Kidney (tissue), 14 donors: ENCODE measurements around the gene DENND4A. TPM values are rescaled to one million over a fixed set of nuclear protein-coding genes. Genes with fewer than 3 reads are reported as not detected.
A peak's percentile ranks its signal among the peaks of the same experiment; 100 is the strongest.

Experiments used
- DNase-seq, 5 donors: peaks; one replicate each; pipeline ENCODE4 v3.0.0-alpha.2; 2013 to 2020
- FAIRE-seq: peaks from 2 replicates; lab custom pipeline; 2012; peaks lifted over from hg19 to GRCh38; lab: Jason Lieb, UNC
- H3K27ac ChIP-seq, 2 donors: one replicate each; pipeline ENCODE4 v1.7.0; 2013; ENCODE audit warnings: low read depth in 2 of 2, low read length in 2 of 2, inconsistent platforms in 1 of 2
- H3K27me3 ChIP-seq: one replicate; pipeline ENCODE4 v1.7.1; 2013; ENCODE audit warnings: low read length, inconsistent platforms; ENCODE audit not compliant: control insufficient read depth, insufficient read depth
- H3K36me3 ChIP-seq, 3 donors: one replicate each; pipeline versions ENCODE4 v1.7.0 to v1.7.1; 2013; ENCODE audit warnings: low read length in 3 of 3, control low read depth in 1 of 3, inconsistent platforms in 1 of 3; ENCODE audit not compliant: insufficient read depth in 3 of 3, control insufficient read depth in 2 of 3
- H3K4me1 ChIP-seq, 3 donors: one replicate each; pipeline versions ENCODE4 v1.7.0 to v1.7.1; 2013; ENCODE audit warnings: low read length in 3 of 3, inconsistent platforms in 1 of 3, low read depth in 1 of 3; ENCODE audit not compliant: control insufficient read depth in 2 of 3, insufficient read depth in 2 of 3
- H3K4me3 ChIP-seq, 3 donors: one replicate each; pipeline versions ENCODE4 v1.7.0 to v1.8.1; 2013; ENCODE audit warnings: low read length in 3 of 3, control low read depth in 1 of 3, inconsistent platforms in 1 of 3
- H3K9ac ChIP-seq, 3 donors: one replicate each; pipeline versions ENCODE4 v1.7.0 to v1.7.1; 2013; ENCODE audit warnings: low read length in 3 of 3, control low read depth in 1 of 3, inconsistent platforms in 1 of 3
- H3K9me3 ChIP-seq, 3 donors: one replicate each; pipeline versions ENCODE4 v1.7.0 to v1.7.1; 2013; ENCODE audit warnings: low read length in 3 of 3, control low read depth in 1 of 3, inconsistent platforms in 1 of 3; ENCODE audit not compliant: control insufficient read depth in 2 of 3, insufficient read depth in 1 of 3
- intact Hi-C: fragments of 100-400 bp; cut with DNase I; formaldehyde crosslinking; loops from one replicate; pipeline ENCODE4 v1.11.1; 2022
- polyA plus RNA-seq: library from polyadenylated mRNA; stranded (reverse); fragments of 350-450 nt; fragmentation: Illumina TruSeq; extraction: RNeasy Lipid Tissue Mini Kit (QIAGEN cat#74804); gene quantifications from one replicate; pipeline ENCODE4 v1.2.3, GENCODE V29; 2014; ENCODE audit warnings: low read depth, low replicate concordance; ENCODE audit not compliant: insufficient read depth
- total RNA-seq: library from RNA; stranded (reverse); fragmentation: NEBNext Ultra II Directional; extraction: Animal tissue kit (Norgen Biotek cat#: 25700); gene quantifications from one replicate; pipeline ENCODE4 v1.2.1, GENCODE V29; 2021
- TF ChIP-seq, protein P1 (sequence below): IDR thresholded peaks from 3 replicates; pipeline ENCODE4 v1.5.1; 2012; ENCODE audit warnings: mild to moderate bottlenecking, moderate library complexity, borderline replicate concordance; ENCODE audit not compliant: insufficient read depth; ENCODE audit errors: extremely low read depth
- donor health status: control.
- donor health status: control.
- donor health status: control.
- donor health status: control.
- donor health status: control.
- donor health status: DM: yes; HTN: yes; CAD: no.
- donor health status: Normal renal cell carcinoma (clear cell type).

The DENND4A gene
- total and polyA plus RNA-seq, 2 donors from 2014 or later: 8.6 to 35.9 TPM

DNA sequence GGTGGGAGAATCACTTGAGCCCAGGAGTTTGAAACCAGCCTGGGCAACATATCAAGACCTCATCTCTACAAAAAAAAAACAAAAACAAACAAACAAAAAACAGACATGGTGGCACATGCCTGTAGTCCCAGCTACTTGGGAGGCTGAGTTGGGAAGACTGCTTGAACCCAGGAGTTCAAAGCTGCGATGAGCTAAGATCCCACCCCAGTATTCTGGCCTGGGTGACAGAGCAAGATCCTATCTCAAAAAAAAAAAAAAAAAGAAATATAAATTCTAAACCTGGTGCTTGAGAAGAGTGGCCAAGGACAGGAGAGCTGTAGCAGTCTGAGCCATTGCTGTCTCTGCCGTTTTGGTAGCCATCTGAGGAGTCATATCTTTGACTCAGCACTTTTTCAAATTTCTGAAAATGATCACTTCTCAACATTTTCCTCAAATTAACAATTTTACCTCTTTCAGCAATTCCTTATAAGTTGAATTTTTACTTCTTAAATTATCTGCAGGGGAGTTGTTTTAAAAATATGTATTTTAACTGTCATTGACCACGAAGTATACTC, 3.6 kb upstream of the DENND4A start:
- intact Hi-C loops: no loop called here
- DNase-seq: no peak
- TF ChIP-seq, protein P1, sequence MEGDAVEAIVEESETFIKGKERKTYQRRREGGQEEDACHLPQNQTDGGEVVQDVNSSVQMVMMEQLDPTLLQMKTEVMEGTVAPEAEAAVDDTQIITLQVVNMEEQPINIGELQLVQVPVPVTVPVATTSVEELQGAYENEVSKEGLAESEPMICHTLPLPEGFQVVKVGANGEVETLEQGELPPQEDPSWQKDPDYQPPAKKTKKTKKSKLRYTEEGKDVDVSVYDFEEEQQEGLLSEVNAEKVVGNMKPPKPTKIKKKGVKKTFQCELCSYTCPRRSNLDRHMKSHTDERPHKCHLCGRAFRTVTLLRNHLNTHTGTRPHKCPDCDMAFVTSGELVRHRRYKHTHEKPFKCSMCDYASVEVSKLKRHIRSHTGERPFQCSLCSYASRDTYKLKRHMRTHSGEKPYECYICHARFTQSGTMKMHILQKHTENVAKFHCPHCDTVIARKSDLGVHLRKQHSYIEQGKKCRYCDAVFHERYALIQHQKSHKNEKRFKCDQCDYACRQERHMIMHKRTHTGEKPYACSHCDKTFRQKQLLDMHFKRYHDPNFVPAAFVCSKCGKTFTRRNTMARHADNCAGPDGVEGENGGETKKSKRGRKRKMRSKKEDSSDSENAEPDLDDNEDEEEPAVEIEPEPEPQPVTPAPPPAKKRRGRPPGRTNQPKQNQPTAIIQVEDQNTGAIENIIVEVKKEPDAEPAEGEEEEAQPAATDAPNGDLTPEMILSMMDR: no peak
- FAIRE-seq: no peak
- Histone ChIP-seq H3K27me3 (no peaks in the 10 kb centered on the region), H3K9ac (no peak overlapping the region), H3K27ac (no peak overlapping the region), H3K9me3 (no peaks in the 10 kb centered on the region), H3K4me3 (no peak overlapping the region), H3K36me3 (no peaks in the 10 kb centered on the region), H3K4me1 (peaks cover 0 to 3% (median 1%) of the 10 kb centered on the region in 3 donors)

DNA sequence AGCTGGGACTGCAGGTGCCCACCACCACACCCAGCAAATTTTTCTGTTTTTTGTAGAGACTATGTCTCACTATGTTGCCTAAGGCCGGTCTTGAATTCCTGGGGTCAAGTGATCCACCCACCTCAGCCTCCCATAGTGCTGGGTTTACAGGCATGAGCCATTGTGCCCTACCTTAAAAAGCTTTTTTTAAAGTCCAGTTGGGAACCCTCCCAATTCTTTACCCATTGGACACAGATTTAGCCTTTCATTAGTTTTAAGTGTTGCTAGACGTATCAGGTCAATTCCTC, 1.7 kb upstream of the DENND4A start:
- no peak for DNase-seq
- H3K4me1 ChIP-seq: peaks cover 0 to 5% (median 3%) of the 10 kb centered on the region in 3 donors
- no peak overlapping the region for H3K4me3 ChIP-seq
- H3K27ac ChIP-seq: no peak overlapping the region
- intact Hi-C loops: no loop called here
- FAIRE-seq: no peak
- no peak overlapping the region for H3K9ac ChIP-seq
- no peaks in the 10 kb centered on the region for H3K9me3 ChIP-seq
- H3K36me3 ChIP-seq: no peaks in the 10 kb centered on the region
- TF ChIP-seq, protein P1: no peak
- H3K27me3 ChIP-seq: no peaks in the 10 kb centered on the region

DNA sequence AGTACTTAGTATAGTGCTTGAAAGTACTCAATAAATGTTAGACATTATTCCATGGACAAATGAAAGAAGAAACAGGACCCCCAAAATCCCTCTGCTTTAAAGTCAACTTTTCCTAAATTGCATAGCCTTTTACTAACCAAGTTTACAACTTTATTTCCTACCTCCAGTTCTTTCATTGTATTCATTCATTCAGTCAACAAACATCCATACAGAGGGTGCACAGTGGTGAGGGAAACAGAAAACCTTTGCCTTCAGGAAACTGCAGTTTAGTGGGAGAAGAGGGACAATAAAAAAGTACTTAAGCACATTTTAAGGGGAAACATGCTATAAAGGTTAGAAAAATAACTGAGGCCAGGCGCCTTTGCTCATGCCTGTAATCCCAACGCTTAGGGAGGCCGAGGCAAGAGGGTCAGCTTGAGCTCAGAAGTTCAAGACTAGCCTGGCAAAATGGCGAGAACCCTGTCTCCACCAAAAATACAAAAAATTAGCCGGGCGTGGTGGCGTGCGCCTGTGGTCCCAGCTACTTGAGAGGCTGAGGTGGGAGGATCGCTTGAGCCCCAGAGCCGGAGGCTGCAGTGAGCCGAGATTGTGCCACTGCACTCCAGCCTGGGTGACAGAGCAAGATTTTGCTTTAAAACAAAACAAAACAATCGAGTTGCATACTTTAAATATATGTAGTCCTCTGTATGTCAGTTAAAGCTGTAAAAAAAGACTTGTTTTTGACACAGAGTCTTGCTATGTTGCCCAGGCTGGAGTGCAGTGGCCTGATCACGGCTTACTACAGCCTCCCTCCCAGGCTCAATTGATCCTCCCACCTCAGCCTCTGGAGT, 1.1 kb upstream of the DENND4A start:
- Histone ChIP-seq H3K4me3 (peak overlapping the region; percentile 95 to 97 (median 96)), H3K36me3 (no peaks in the 10 kb centered on the region), H3K9ac (peak overlapping the region; percentile 84 to 98 (median 98)), H3K9me3 (no peaks in the 10 kb centered on the region), H3K27me3 (no peaks in the 10 kb centered on the region), H3K4me1 (peaks cover 0 to 5% (median 3%) of the 10 kb centered on the region in 3 donors), H3K27ac (peak overlapping the region in 1 of 2 donors; percentile 87)
- DNase-seq (no peak), FAIRE-seq (no peak)
- intact Hi-C loops: no loop called here
- TF ChIP-seq, protein P1: no peak
